GM12875 (cell line): ENCODE results near the gene MYO10.

Experiments
- H3K4me3 ChIP-seq: one replicate; pipeline ENCODE4 v1.5.1; 2011; ENCODE audit warnings: low read depth, low read length, control low read depth
- CTCF ChIP-seq: IDR thresholded peaks from 2 replicates; pipeline ENCODE4 v1.5.1; 2011; ENCODE audit warnings: low read depth, mild to moderate bottlenecking, control low read depth, inconsistent platforms, low read length, moderate library complexity, borderline replicate concordance; ENCODE audit not compliant: insufficient read depth

Gene MYO10

GRCh38 chr5:16644301-16644889 lies 291.7 kb downstream of the MYO10 start:
- H3K4me3 ChIP-seq, result no peak overlapping the region
- no peak for TF ChIP-seq CTCF

GRCh38 chr5:16642867-16643266 lies 293.2 kb downstream of the MYO10 start:
- H3K4me3 ChIP-seq, result no peak overlapping the region
- no peak for TF ChIP-seq CTCF

GRCh38 chr5:16639206-16639605 lies 296.9 kb downstream of the MYO10 start:
- no peak for TF ChIP-seq CTCF
- H3K4me3 ChIP-seq, result no peak overlapping the region

GRCh38 chr5:16628376-16628775 lies 307.7 kb downstream of the MYO10 start:
- H3K4me3 ChIP-seq, result no peak overlapping the region
- no peak for TF ChIP-seq CTCF

- no peak overlapping the region for H3K4me3 ChIP-seq
- TF ChIP-seq CTCF, result no peak
Measured at GRCh38 chr5:16626696-16627264, 309.3 kb downstream of the MYO10 start.

- H3K4me3 ChIP-seq, result no peak overlapping the region
- TF ChIP-seq CTCF, result no peak
Measured at GRCh38 chr5:16625096-16625495, 311.0 kb downstream of the MYO10 start.

GRCh38 chr5:16619136-16619535 lies 317.0 kb downstream of the MYO10 start:
- no peak for TF ChIP-seq CTCF

More at GRCh38 chr5:16619136-16619535, 317.0 kb downstream of the MYO10 start:
- no peak overlapping the region for H3K4me3 ChIP-seq
